ENCODE data around the gene SUGCT.

The SUGCT gene

GRCh38 chr7:40572810-40573465 lies 438.1 kb downstream of the SUGCT start:
- no peak for DNase-seq (ENCODE audit: extremely low read depth, low read depth)

GRCh38 chr7:40579401-40579800 lies 444.6 kb downstream of the SUGCT start:
- DNase-seq (ENCODE audit: extremely low read depth, low read depth), result no peak
- TF ChIP-seq CTCF (IDR thresholded peaks at IDR 0.05; ENCODE audit: low read depth, low read length), result no peak

More at GRCh38 chr7:40572810-40573465, 438.1 kb downstream of the SUGCT start:
- TF ChIP-seq CTCF (IDR thresholded peaks at IDR 0.05; ENCODE audit: low read depth, low read length), result no peak

- TF ChIP-seq CTCF (IDR thresholded peaks at IDR 0.05; ENCODE audit: low read depth, low read length), result no peak
- no peak for DNase-seq (ENCODE audit: extremely low read depth, low read depth)
Observed at GRCh38 chr7:40580776-40581175, 446.0 kb downstream of the SUGCT start.

GRCh38 chr7:40582539-40582938 lies 447.7 kb downstream of the SUGCT start:
- no peak for DNase-seq (ENCODE audit: extremely low read depth, low read depth)
- no peak for TF ChIP-seq CTCF (IDR thresholded peaks at IDR 0.05; ENCODE audit: low read depth, low read length)

GRCh38 chr7:40583667-40584444 lies 449.1 kb downstream of the SUGCT start:
- no peak for DNase-seq (ENCODE audit: extremely low read depth, low read depth)
- TF ChIP-seq CTCF (IDR thresholded peaks at IDR 0.05; ENCODE audit: low read depth, low read length), result no peak

GRCh38 chr7:40584667-40585433 lies 450.0 kb downstream of the SUGCT start:
- no peak for TF ChIP-seq CTCF (IDR thresholded peaks at IDR 0.05; ENCODE audit: low read depth, low read length)
- DNase-seq (ENCODE audit: extremely low read depth, low read depth), result no peak

GRCh38 chr7:40586197-40586596 lies 451.4 kb downstream of the SUGCT start:
- TF ChIP-seq CTCF (IDR thresholded peaks at IDR 0.05; ENCODE audit: low read depth, low read length), result no peak
- no peak for DNase-seq (ENCODE audit: extremely low read depth, low read depth)
